Thyroid gland (tissue), 4 donors: ENCODE measurements around the gene BACH2. TPM values are rescaled to one million over a fixed set of nuclear protein-coding genes. Genes with fewer than 3 reads are reported as not detected.
"Not testable (repeated sequence)": the region's sequence is repeated elsewhere in the genome, so short reads cannot be mapped to it uniquely, and the experiment has no call there.

Experiments used
- DNase-seq, 2 donors: peaks; one replicate each; pipeline ENCODE4 v3.0.0-alpha.2; 2019
- H3K27ac ChIP-seq, 3 donors: fragments of 200-600 bp; sonication (generic); 1 replicate in 2 of 3; 2 replicates in 1 of 3; pipeline ENCODE4 v1.5.1; 2016 to 2019; ENCODE audit warnings: mild to moderate bottlenecking in 1 of 3, moderate library complexity in 1 of 3
- H3K27me3 ChIP-seq: fragments of 200-600 bp; sonication (generic); one replicate; pipeline ENCODE4 v1.5.1; 2019
- H3K36me3 ChIP-seq, 2 donors: fragments of 200-600 bp; sonication (generic); one replicate each; pipeline ENCODE4 v1.5.1; 2016 to 2019
- H3K4me1 ChIP-seq, 2 donors: fragments of 200-600 bp; sonication (generic); one replicate each; pipeline ENCODE4 v1.5.1; 2017 to 2019
- H3K4me3 ChIP-seq, 3 donors: fragments of 200-600 bp; sonication (generic); replicated peaks in 1 of 3; 1 replicate in 2 of 3; 2 replicates in 1 of 3; pipeline ENCODE4 v1.5.1; 2016; ENCODE audit warnings: mild to moderate bottlenecking in 1 of 3
- H3K9me3 ChIP-seq: fragments of 200-600 bp; sonication (generic); one replicate; pipeline ENCODE4 v1.5.1; 2017
- POLR2A ChIP-seq, 2 donors: fragments of 450-650 bp; IDR thresholded peaks; one replicate each; pipeline ENCODE4 v1.6.1; 2017; ENCODE audit warnings: antibody characterized with exemption in 2 of 2, mild to moderate bottlenecking in 2 of 2, moderate library complexity in 1 of 2
- WGBS, 2 donors: methylation state at CpG; one replicate each; pipeline ENCODE4 v1.1.5; 2017; 5-methylcytosine and 5-hydroxymethylcytosine counted together
- intact Hi-C: fragments of 100-400 bp; cut with DNase I; formaldehyde crosslinking; loops from one replicate; pipeline ENCODE4 v1.15.1; 2023
- total RNA-seq, 4 donors: library from RNA; depleted of rRNA; stranded (reverse); fragments of >200 nt; gene quantifications; one replicate each; pipeline ENCODE4 v1.2.3, GENCODE V29; 2016
- TF ChIP-seq, protein P1 (sequence below), 6 experiments: fragments of 200-600 bp in 3 of 6; fragments of 450-650 bp in 3 of 6; sonication (generic) in 3 of 6; IDR thresholded peaks; one replicate each; pipeline ENCODE4 v1.5.1; 2016 to 2019; ENCODE audit warnings: antibody characterized with exemption in 6 of 6, mild to moderate bottlenecking in 2 of 6, inconsistent platforms in 1 of 6, moderate library complexity in 1 of 6

The BACH2 gene
- total RNA-seq, 4 donors from 2014 or later = 0.98 to 6.6 (median 3.9) TPM

DNA sequence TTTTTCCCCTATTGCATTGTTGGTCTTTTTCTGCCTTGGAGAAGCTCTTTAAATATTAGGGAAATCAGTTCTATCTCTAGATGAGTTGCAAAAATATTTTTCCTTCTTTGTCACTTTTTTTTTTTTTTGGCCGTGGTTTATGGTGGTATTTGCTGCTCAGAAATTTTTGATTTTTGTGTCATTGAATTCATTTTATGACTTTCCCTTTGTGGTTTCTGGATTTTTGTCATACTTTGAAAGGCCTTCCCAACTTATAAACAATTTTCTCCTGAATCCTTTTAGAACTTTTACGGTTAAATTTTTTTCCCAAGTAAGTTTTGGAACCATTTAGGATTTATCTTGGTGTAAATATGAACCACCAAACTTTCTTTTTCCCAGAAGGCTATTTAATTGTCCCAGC lies 256.7 kb downstream of the BACH2 start:
- Histone ChIP-seq H3K27ac (no peak overlapping the region), H3K27me3 (no peaks in the 10 kb centered on the region), H3K4me1 (no peaks in the 10 kb centered on the region), H3K9me3 (no peaks in the 10 kb centered on the region), H3K36me3 (no peaks in the 10 kb centered on the region), H3K4me3 (no peak overlapping the region)
- 83 to 89% methylated on average over 2 of the region's 2 CpGs for WGBS, 2 donors
- DNase-seq = no peak
- TF ChIP-seq POLR2A (IDR thresholded peaks at IDR 0.05) = no peak
- TF ChIP-seq, protein P1, sequence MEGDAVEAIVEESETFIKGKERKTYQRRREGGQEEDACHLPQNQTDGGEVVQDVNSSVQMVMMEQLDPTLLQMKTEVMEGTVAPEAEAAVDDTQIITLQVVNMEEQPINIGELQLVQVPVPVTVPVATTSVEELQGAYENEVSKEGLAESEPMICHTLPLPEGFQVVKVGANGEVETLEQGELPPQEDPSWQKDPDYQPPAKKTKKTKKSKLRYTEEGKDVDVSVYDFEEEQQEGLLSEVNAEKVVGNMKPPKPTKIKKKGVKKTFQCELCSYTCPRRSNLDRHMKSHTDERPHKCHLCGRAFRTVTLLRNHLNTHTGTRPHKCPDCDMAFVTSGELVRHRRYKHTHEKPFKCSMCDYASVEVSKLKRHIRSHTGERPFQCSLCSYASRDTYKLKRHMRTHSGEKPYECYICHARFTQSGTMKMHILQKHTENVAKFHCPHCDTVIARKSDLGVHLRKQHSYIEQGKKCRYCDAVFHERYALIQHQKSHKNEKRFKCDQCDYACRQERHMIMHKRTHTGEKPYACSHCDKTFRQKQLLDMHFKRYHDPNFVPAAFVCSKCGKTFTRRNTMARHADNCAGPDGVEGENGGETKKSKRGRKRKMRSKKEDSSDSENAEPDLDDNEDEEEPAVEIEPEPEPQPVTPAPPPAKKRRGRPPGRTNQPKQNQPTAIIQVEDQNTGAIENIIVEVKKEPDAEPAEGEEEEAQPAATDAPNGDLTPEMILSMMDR (IDR thresholded peaks at IDR 0.05) = no peak
- intact Hi-C loops = no loop called here

DNA sequence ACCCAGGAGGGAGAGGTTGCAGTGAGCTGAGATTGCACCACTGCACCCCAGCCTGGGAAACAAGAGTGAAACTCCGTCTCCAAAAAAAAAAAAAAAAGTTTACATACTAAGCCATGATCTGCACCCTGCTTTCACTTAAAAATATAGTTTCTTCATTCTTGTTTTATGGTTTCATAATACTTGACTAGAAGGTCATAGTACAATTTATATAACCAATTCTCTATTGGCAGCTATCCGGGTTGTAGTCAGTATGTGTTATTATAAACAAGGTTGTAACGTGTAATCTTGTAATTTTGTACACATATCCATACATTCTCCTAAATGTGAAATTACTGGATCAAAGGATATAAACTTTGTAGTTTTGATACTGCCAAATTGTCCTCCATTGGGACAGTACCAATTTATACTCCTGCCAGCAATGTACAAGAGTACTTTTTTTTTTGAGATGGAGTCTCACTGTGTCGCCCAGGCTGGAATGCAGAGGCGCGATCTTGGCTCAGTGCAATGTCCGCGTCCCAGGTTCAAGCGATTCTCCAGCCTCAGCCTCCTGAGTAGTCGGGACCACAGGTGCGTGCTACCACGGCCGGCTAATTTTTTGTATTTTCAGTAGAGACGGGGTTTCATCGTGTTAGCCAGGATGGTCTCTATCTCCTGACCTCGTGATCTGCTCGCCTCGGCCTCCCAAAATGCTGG lies 257.5 kb downstream of the BACH2 start:
- intact Hi-C loops = no loop called here
- H3K27ac ChIP-seq = no peak overlapping the region
- H3K27me3 ChIP-seq = no peaks in the 10 kb centered on the region
- WGBS, 2 donors = 93 to 94% methylated on average over 18 of the region's 18 CpGs
- no peaks in the 10 kb centered on the region for H3K4me1 ChIP-seq
- TF ChIP-seq POLR2A (IDR thresholded peaks at IDR 0.05) = no peak
- TF ChIP-seq, protein P1 (IDR thresholded peaks at IDR 0.05) = no peak
- no peak for DNase-seq
- H3K9me3 ChIP-seq = no peaks in the 10 kb centered on the region
- H3K4me3 ChIP-seq = no peak overlapping the region
- H3K36me3 ChIP-seq = no peaks in the 10 kb centered on the region

GRCh38 chr6:90036963-90037362 lies 259.7 kb downstream of the BACH2 start:
- WGBS, 2 donors = 79 to 82% methylated on average over 3 of the region's 3 CpGs
- Histone ChIP-seq H3K4me1 (no peaks in the 10 kb centered on the region), H3K36me3 (no peaks in the 10 kb centered on the region), H3K27ac (no peak overlapping the region), H3K9me3 (no peaks in the 10 kb centered on the region), H3K4me3 (no peak overlapping the region), H3K27me3 (no peaks in the 10 kb centered on the region)
- intact Hi-C loops = no loop called here
- no peak for TF ChIP-seq POLR2A (IDR thresholded peaks at IDR 0.05)
- TF ChIP-seq, protein P1 (IDR thresholded peaks at IDR 0.05) = no peak
- DNase-seq = no peak

- no peak for TF ChIP-seq POLR2A (IDR thresholded peaks at IDR 0.05)
- Histone ChIP-seq H3K27ac (no peak overlapping the region), H3K4me1 (no peaks in the 10 kb centered on the region), H3K4me3 (no peak overlapping the region), H3K36me3 (no peaks in the 10 kb centered on the region), H3K27me3 (no peaks in the 10 kb centered on the region), H3K9me3 (no peaks in the 10 kb centered on the region)
- intact Hi-C loops = no loop called here
- WGBS, 2 donors = 78 to 88% methylated on average over 3 of the region's 3 CpGs
- DNase-seq = no peak
Observed at GRCh38 chr6:90035047-90035723, 261.5 kb downstream of the BACH2 start.

DNA sequence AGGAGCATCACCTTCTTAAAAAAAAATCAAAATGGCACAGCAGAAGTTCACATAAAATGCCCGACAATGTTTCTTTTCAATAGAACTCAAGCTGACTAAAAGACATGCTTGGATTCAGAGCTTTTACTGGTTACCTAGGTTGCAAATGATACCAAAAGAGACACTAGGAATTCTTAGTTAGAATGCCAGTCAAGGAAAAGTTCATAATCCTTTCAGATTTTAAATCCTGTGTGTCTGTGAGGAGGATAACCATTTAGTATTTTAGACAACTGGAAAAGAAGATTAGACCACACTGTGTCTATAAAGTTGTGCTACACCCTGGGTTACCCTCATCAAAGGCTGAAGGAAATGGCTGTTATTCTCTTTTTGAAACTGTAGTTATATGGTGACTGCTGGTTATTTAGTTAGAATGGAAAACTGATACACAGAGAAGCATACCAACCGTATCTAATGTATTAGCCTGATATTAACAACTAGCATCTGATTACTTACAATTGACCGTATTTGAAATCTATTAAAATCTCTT lies 262.8 kb downstream of the BACH2 start:
- intact Hi-C loops = no loop called here
- 80 to 98% methylated on average over 3 of the region's 3 CpGs for WGBS, 2 donors

DNA sequence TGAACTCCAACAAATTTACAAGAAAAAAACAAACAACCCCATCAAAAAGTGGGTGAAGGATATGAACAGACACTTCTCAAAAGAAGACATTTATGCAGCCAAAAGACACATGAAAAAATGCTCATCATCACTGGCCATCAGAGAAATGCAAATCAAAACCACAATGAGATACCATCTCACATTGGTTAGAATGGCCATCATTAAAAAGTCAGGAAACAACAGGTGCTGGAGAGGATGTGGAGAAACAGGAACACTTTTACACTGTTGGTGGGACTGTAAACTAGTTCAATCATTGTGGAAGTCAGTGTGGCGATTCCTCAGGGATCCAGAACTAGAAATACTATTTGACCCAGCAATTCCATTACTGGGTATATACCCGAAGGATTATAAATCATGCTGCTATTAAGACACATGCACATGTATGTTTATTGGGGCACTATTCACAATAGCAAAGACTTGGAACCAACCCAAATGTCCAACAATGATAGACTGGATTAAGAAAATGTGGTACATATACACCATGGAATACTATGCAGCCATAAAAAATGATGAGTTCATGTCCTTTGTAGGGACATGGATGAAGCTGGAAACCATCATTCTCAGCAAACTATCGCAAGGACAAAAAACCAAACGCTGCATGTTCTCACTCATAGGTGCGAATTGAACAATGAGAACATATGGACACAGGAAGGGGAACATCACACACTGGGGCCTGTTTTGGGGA lies 264.0 kb downstream of the BACH2 start:
- intact Hi-C loops, H3K4me1 ChIP-seq, H3K9me3 ChIP-seq, DNase-seq, H3K27me3 ChIP-seq, H3K4me3 ChIP-seq, H3K36me3 ChIP-seq, H3K27ac ChIP-seq: not testable (repeated sequence)
- WGBS, 2 donors = 95 to 100% methylated on average over 5 of the region's 5 CpGs

More for the DNA sequence above, 262.8 kb downstream of the BACH2 start:
- Histone ChIP-seq H3K4me3 (no peak overlapping the region), H3K27ac (no peak overlapping the region), H3K36me3 (no peaks in the 10 kb centered on the region), H3K27me3 (no peaks in the 10 kb centered on the region), H3K4me1 (no peaks in the 10 kb centered on the region), H3K9me3 (no peaks in the 10 kb centered on the region)
- TF ChIP-seq POLR2A (IDR thresholded peaks at IDR 0.05) = no peak
- TF ChIP-seq, protein P1 (IDR thresholded peaks at IDR 0.05) = no peak
- no peak for DNase-seq
